ENCODE measurements around the gene INPP4A.

GRCh38 chr2:98541489-98541888 is 96.8 kb downstream of the INPP4A start:
- TF ChIP-seq CTCF (IDR thresholded peaks at IDR 0.05; ENCODE audit: poor library complexity, severe bottlenecking), result no peak
- no peak for TF ChIP-seq RAD21 (conservative IDR thresholded peaks at IDR 0.05)
